ENCODE results near the gene ADAMTS5.

- TF ChIP-seq ZNF33B (CRISPR knock-in tag; IDR thresholded peaks at IDR 0.05) (no peak), TEAD3 (CRISPR knock-in tag; optimal IDR thresholded peaks at IDR 0.05; ENCODE audit: borderline replicate concordance) (no peak), ARID3A (IDR thresholded peaks at IDR 0.05; ENCODE audit: low read depth, low read length) (no peak), SMC3 (IDR thresholded peaks at IDR 0.05; ENCODE audit: low read length) (no peak), EZH2 (conservative IDR thresholded peaks at IDR 0.05; ENCODE audit: low read depth, low read length) (no peak), CTCF (CRISPR knock-in tag; IDR thresholded peaks at IDR 0.05) (no peak), RFX1 (IDR thresholded peaks at IDR 0.05) (no peak), PHB2 (IDR thresholded peaks at IDR 0.05; ENCODE audit: partially characterized antibody) (no peak), USF2 (IDR thresholded peaks at IDR 0.05; ENCODE audit: low read depth, low read length) (no peak), USF2 (CRISPR knock-in tag; IDR thresholded peaks at IDR 0.05; ENCODE audit: borderline replicate concordance) (no peak), ZFP36 (IDR thresholded peaks at IDR 0.05; ENCODE audit: borderline replicate concordance, low read depth, low read length, partially characterized antibody) (no peak), DPF2 (CRISPR knock-in tag; IDR thresholded peaks at IDR 0.05; ENCODE audit: borderline replicate concordance, low read depth) (no peak), ZNF747 (CRISPR knock-in tag; IDR thresholded peaks at IDR 0.05; ENCODE audit: borderline replicate concordance) (no peak)
Observed at GRCh38 chr21:26956813-26957212, 10.1 kb downstream of the ADAMTS5 start.

All from HepG2 (cell line).